LNCAP (cell line): ENCODE data around the gene HSPG2.

Source experiments
- TF ChIP-seq, protein P1 (sequence below): fragments of 450-650 bp; IDR thresholded peaks from 2 replicates; pipeline ENCODE4 v1.5.1; 2017; ENCODE audit warnings: mild to moderate bottlenecking

HSPG2 gene

DNA sequence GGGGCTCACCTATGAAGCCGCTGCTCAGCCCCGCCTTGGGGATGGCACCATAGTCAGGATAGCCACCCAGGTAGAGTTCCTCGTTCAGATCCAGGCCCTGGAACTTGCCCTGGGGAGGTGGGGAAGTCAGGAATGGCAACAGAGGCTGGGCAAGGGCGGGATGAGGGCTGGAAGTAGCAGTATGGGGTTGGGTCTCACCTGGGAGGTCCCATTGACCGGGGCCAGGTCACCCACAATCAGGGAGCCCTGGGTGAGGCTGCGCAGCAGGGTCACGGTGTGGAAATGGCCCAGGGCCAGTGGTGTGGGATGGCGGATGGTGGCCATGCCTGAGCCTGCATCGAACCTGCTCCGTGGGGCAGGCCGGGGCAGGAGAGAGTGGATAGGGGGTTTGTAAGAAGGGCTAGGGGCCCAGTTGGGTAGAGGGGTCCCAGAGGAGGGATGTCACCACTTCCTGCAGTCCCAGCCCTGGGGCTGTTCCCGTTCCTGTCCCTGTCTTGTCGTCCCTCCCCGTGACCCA lies 105.6 kb downstream of the HSPG2 start:
- TF ChIP-seq, protein P1, sequence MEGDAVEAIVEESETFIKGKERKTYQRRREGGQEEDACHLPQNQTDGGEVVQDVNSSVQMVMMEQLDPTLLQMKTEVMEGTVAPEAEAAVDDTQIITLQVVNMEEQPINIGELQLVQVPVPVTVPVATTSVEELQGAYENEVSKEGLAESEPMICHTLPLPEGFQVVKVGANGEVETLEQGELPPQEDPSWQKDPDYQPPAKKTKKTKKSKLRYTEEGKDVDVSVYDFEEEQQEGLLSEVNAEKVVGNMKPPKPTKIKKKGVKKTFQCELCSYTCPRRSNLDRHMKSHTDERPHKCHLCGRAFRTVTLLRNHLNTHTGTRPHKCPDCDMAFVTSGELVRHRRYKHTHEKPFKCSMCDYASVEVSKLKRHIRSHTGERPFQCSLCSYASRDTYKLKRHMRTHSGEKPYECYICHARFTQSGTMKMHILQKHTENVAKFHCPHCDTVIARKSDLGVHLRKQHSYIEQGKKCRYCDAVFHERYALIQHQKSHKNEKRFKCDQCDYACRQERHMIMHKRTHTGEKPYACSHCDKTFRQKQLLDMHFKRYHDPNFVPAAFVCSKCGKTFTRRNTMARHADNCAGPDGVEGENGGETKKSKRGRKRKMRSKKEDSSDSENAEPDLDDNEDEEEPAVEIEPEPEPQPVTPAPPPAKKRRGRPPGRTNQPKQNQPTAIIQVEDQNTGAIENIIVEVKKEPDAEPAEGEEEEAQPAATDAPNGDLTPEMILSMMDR = no peak

DNA sequence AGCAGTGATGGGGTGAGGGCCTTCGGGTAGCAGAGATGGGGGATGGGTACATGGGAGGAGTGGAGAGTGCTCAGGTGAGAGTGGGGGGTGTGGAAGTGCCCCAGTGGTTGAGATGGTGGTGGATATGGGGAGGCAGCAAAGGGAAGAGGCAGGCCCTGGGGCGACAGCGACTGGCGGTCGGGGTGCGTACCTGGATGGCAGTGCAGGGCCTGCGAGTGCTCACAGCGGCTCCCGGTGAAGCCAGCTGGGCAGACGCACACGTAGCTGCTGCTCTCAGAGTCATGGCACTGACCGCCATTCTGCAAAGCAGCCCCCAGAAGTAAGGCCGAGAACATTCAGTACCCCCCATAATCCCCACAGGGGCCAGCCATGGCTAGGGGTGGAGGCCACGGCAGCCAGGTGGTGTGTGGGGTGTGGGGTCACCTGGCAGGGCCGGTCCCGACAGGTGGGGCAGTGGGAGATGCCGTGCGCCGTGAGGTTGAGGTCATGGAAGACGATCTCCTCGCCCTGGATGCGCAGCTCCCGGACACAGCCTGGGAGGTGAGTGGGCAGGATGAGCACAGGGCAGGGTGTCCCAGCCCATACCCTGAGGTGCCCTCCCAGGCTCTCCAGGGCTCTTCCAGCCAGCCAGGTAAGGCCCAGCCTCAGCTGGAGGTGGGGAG lies 106.2 kb downstream of the HSPG2 start:
- TF ChIP-seq, protein P1 = no peak

GRCh38 chr1:21829294-21829693 lies 107.8 kb downstream of the HSPG2 start:
- TF ChIP-seq, protein P1 = no peak

DNA sequence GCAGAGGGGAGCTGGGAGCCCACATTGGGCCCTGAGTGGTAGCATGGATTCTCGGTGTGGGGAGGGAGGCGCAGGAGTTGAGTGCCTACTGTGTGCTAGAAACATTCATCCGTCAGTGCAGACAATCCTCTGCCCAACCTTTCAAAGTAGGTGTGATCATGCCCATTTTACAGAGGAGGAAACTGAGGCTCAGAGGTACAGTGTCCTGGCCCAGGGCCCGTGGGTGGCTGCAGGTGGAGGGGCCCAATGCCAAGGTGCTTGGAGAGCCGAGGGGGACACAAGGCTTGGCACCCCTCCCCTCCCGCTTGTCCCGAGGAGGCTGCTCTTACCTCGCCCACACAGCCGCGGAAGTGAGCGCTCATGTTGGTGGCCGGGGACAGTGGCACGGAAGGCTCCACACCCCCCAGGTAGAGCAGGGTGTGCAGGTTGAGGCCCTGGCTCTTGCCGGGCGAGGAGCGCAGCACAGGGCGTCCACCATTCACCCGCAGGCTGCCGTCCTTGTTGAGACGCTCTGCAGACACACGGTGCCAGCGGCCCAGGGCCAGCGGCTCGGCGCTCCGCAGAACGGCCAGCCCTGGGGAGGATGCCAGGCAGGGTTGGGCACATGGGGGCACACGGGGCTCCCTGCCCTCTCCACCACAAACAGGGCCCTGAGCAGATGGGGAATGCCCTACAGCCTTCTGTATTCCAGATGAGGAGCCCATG lies 108.5 kb downstream of the HSPG2 start:
- TF ChIP-seq, protein P1 = no peak

- TF ChIP-seq, protein P1 = no peak
Measured at GRCh38 chr1:21828075-21828474, 109.0 kb downstream of the HSPG2 start.

GRCh38 chr1:21827141-21827679 lies 109.9 kb downstream of the HSPG2 start:
- TF ChIP-seq, protein P1 = no peak

DNA sequence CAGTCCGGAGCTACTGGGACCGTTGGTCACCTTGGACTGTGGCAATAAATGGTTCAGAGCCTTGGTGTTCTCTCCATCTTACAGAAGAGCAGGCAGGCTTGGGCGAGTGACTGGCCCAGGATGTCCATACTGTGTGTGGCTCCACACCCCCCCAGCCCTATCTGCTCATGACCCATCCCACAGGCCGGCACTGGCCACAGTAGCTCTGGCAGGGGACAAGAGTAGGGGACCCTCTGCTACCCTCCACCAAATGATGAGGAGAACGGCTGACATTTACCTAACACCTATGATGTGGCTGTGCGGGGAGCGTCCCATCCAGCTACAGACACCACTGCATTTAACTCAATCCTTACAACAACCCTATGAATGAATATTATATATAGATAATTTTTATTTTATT lies 111.7 kb downstream of the HSPG2 start:
- TF ChIP-seq, protein P1 = no peak
